Sigmoid colon (tissue), 4 donors: Measurements from ENCODE around the gene IL1R2.

Experiments used
- CTCF ChIP-seq, 4 experiments: fragments of 450-650 bp in 3 of 4; fragments of 200-600 bp in 1 of 4; IDR thresholded peaks; one replicate each; pipeline ENCODE4 v1.5.1; 2016 to 2019; ENCODE audit warnings: antibody characterized with exemption in 4 of 4, mild to moderate bottlenecking in 3 of 4, moderate library complexity in 2 of 4
- POLR2A ChIP-seq, 2 donors: fragments of 450-650 bp; IDR thresholded peaks; one replicate each; pipeline ENCODE4 v1.6.1; 2016; ENCODE audit warnings: antibody characterized with exemption in 2 of 2, mild to moderate bottlenecking in 2 of 2, moderate library complexity in 2 of 2
- POLR2AphosphoS5 ChIP-seq, 4 donors: sonication (generic); formaldehyde crosslinking; IDR thresholded peaks; one replicate each; pipeline ENCODE4 v1.6.1; 2017; ENCODE audit warnings: antibody characterized with exemption in 4 of 4

- no peak for TF ChIP-seq POLR2A (IDR thresholded peaks at IDR 0.05)
- no peak for TF ChIP-seq POLR2AphosphoS5 (IDR thresholded peaks at IDR 0.05)
- TF ChIP-seq CTCF (IDR thresholded peaks at IDR 0.05), result no peak
Observed at GRCh38 chr2:101960819-101961337, 30.9 kb upstream of the IL1R2 start.
